NCI-H748 (cell line): Measurements from ENCODE around the gene GPSM3.
"Not testable (repeated sequence)": the region's sequence is repeated elsewhere in the genome, so short reads cannot be mapped to it uniquely, and the experiment has no call there.

Experiments
- DNase-seq: peaks from one replicate; lab custom pipeline; 2025; ENCODE audit not compliant: unreplicated experiment; lab: John Stamatoyannopoulos, UW

The GPSM3 gene

GRCh38 chr6:32203426-32204267 is 11.2 kb upstream of the GPSM3 start:
- no peak for DNase-seq

GRCh38 chr6:32202186-32202585 is 9.7 kb upstream of the GPSM3 start:
- no peak for DNase-seq

- DNase-seq = no peak
Observed at GRCh38 chr6:32200711-32201475, 8.4 kb upstream of the GPSM3 start.

- no peak for DNase-seq
Observed at GRCh38 chr6:32198866-32199265, 6.4 kb upstream of the GPSM3 start.

GRCh38 chr6:32198345-32198696 is 5.9 kb upstream of the GPSM3 start:
- DNase-seq = no peak

GRCh38 chr6:32196682-32197616 is 4.5 kb upstream of the GPSM3 start:
- peak; percentile 75 for DNase-seq

- peak; percentile 99 for DNase-seq
Observed at GRCh38 chr6:32195902-32196681, 3.6 kb upstream of the GPSM3 start.

GRCh38 chr6:32195652-32195901 is 3.1 kb upstream of the GPSM3 start:
- peak; percentile 100 for DNase-seq

GRCh38 chr6:32194825-32195651 is 2.6 kb upstream of the GPSM3 start:
- peak; percentile 51 for DNase-seq

GRCh38 chr6:32194388-32194787 is 1.9 kb upstream of the GPSM3 start:
- no peak for DNase-seq

- DNase-seq = not testable (repeated sequence)
Observed at GRCh38 chr6:32193096-32193495, 653 bp upstream of the GPSM3 start.

GRCh38 chr6:32191696-32192607 is 491 bp downstream of the GPSM3 start:
- DNase-seq = no peak

GRCh38 chr6:32190911-32191677 is 1.3 kb downstream of the GPSM3 start:
- no peak for DNase-seq

- peak; percentile 94 for DNase-seq
Observed at GRCh38 chr6:32190054-32190851, 2.2 kb downstream of the GPSM3 start, which contains the start of gene PBX2. TSS of gene PBX2 (minus strand) at chr6:32190202. CDS start at chr6:32189915, 287 bp downstream.

- no peak for DNase-seq
Observed at GRCh38 chr6:32189742-32190053, 2.7 kb downstream of the GPSM3 start.

- no peak for DNase-seq
Observed at GRCh38 chr6:32189069-32189741, 3.2 kb downstream of the GPSM3 start.
